GM23338 (cell line): ENCODE results near the gene GCHFR. TPM values are rescaled to one million over a fixed set of nuclear protein-coding genes. Genes with fewer than 3 reads are reported as not detected.

Experiments
- ATAC-seq: fragments of 200-7000 bp; cut with Tn5 transposase; 3 replicates; pipeline ENCODE4 v1.9.1; 2020
- DNase-seq: peaks from one replicate; pipeline ENCODE4 v3.0.0-alpha.2; 2015; ENCODE audit warnings: low spot score
- H2AFZ ChIP-seq: fragments of 200-600 bp; sonication (generic); 2 replicates; pipeline ENCODE4 v1.8.0; 2016; ENCODE audit warnings: antibody characterized with exemption, mild to moderate bottlenecking, moderate library complexity
- H3F3A ChIP-seq: fragments of 200-600 bp; sonication (generic); replicated peaks from 2 replicates; pipeline ENCODE4 v1.8.0; 2017; ENCODE audit warnings: antibody characterized with exemption, mixed run types, low read depth
- H3K27ac ChIP-seq: fragments of 200-600 bp; sonication (generic); 2 replicates; pipeline ENCODE4 v1.6.1; 2016; ENCODE audit warnings: low read depth
- H3K27me3 ChIP-seq: fragments of 200-600 bp; sonication (generic); 2 replicates; pipeline ENCODE4 v1.8.0; 2016; ENCODE audit warnings: mild to moderate bottlenecking, mixed run types, moderate library complexity; ENCODE audit not compliant: insufficient read depth
- H3K36me3 ChIP-seq: fragments of 200-600 bp; sonication (generic); 2 replicates; pipeline ENCODE4 v1.8.0; 2016; ENCODE audit warnings: mild to moderate bottlenecking; ENCODE audit not compliant: insufficient read depth
- H3K4me1 ChIP-seq: fragments of 200-600 bp; sonication (generic); 2 replicates; pipeline ENCODE4 v1.8.0; 2016; ENCODE audit warnings: mild to moderate bottlenecking, moderate library complexity; ENCODE audit not compliant: insufficient read depth
- H3K4me2 ChIP-seq: fragments of 200-600 bp; sonication (generic); 2 replicates; pipeline ENCODE4 v1.7.1; 2017; ENCODE audit warnings: mixed run types
- H3K4me3 ChIP-seq: fragments of 200-600 bp; sonication (generic); 2 replicates; pipeline ENCODE4 v1.6.1; 2016; ENCODE audit warnings: mixed run types
- H3K79me2 ChIP-seq: fragments of 200-600 bp; sonication (generic); replicated peaks from 2 replicates; pipeline ENCODE4 v1.8.0; 2017; ENCODE audit warnings: mild to moderate bottlenecking; ENCODE audit not compliant: insufficient read depth
- H3K9me2 ChIP-seq: fragments of 200-600 bp; sonication (generic); 2 replicates; pipeline ENCODE4 v1.8.0; 2017; ENCODE audit not compliant: insufficient read depth
- H4K20me1 ChIP-seq: fragments of 200-600 bp; sonication (generic); replicated peaks from 2 replicates; pipeline ENCODE4 v1.8.0; 2017; ENCODE audit warnings: mild to moderate bottlenecking; ENCODE audit not compliant: insufficient read depth
- H3K27ac Mint-ChIP-seq: 2 replicates; pipeline ENCODE4 v1.8.0; 2020; ENCODE audit warnings: inconsistent platforms, mild to moderate bottlenecking, moderate library complexity, mixed read lengths
- H3K27me3 Mint-ChIP-seq: 3 replicates; pipeline ENCODE4 v1.8.0; 2022; ENCODE audit warnings: low read depth, mild to moderate bottlenecking, moderate library complexity, mixed read lengths, inconsistent platforms; ENCODE audit not compliant: insufficient read depth, poor library complexity
- H3K36me3 Mint-ChIP-seq: 3 replicates; pipeline ENCODE4 v1.8.0; 2021; ENCODE audit warnings: low read depth, mild to moderate bottlenecking, inconsistent platforms, moderate library complexity, mixed read lengths
- H3K4me1 Mint-ChIP-seq: 3 replicates; pipeline ENCODE4 v1.8.0; 2020; ENCODE audit warnings: mild to moderate bottlenecking, inconsistent platforms, mixed read lengths
- H3K4me3 Mint-ChIP-seq: 3 replicates; pipeline ENCODE4 v1.8.0; 2021; ENCODE audit warnings: moderate library complexity, mild to moderate bottlenecking, inconsistent platforms, mixed read lengths
- H3K9me3 Mint-ChIP-seq: 3 replicates; pipeline ENCODE4 v1.8.0; 2020; ENCODE audit warnings: moderate library complexity, mild to moderate bottlenecking, inconsistent platforms, mixed read lengths
- CREB1 ChIP-seq: fragments of 250-450 bp; sonication (Bioruptor Pico); IDR thresholded peaks from 2 replicates; pipeline ENCODE4 v1.5.0; 2020; ENCODE audit warnings: low read depth, mild to moderate bottlenecking, moderate library complexity
- EZH2phosphoT487 ChIP-seq: fragments of 200-600 bp; sonication (generic); IDR thresholded peaks from one replicate; pipeline ENCODE4 v1.8.1; 2018; ENCODE audit warnings: antibody characterized with exemption; ENCODE audit not compliant: unreplicated experiment
- STAT1 ChIP-seq: IDR thresholded peaks from one replicate; pipeline ENCODE4 v1.6.1; 2016; ENCODE audit warnings: antibody characterized with exemption; ENCODE audit not compliant: unreplicated experiment
- ZNF331 ChIP-seq: fragments of 250-450 bp; sonication (Bioruptor Pico); IDR thresholded peaks from 2 replicates; pipeline ENCODE4 v1.5.0; 2020; ENCODE audit warnings: low read depth, mild to moderate bottlenecking, moderate library complexity
- polyA plus RNA-seq: library from polyadenylated mRNA; unstranded; fragments of >200 nt; fragmentation: Nextera tagmentation; extraction: Ambion mirVana; gene quantifications from 2 replicates; pipeline ENCODE4 v1.2.1, GENCODE V29; 2016
- total RNA-seq: library from RNA; depleted of rRNA; stranded (reverse); fragments of >200 nt; shearing (Covaris generic); gene quantifications from 2 replicates; pipeline ENCODE4 v1.2.3, GENCODE V29; 2014
- TF ChIP-seq, protein P1 (sequence below): IDR thresholded peaks from one replicate; pipeline ENCODE4 v1.6.1; 2018; ENCODE audit warnings: antibody characterized with exemption; ENCODE audit not compliant: unreplicated experiment
- TF ChIP-seq, protein P2 (sequence below): fragments of 250-450 bp; sonication (Bioruptor Pico); IDR thresholded peaks from 2 replicates; pipeline ENCODE4 v1.5.0; 2020; ENCODE audit warnings: mild to moderate bottlenecking, moderate library complexity

GCHFR gene
- total and polyA plus RNA-seq, 2 experiments from 2014 or later: 38.9 to 44.2 TPM

DNA sequence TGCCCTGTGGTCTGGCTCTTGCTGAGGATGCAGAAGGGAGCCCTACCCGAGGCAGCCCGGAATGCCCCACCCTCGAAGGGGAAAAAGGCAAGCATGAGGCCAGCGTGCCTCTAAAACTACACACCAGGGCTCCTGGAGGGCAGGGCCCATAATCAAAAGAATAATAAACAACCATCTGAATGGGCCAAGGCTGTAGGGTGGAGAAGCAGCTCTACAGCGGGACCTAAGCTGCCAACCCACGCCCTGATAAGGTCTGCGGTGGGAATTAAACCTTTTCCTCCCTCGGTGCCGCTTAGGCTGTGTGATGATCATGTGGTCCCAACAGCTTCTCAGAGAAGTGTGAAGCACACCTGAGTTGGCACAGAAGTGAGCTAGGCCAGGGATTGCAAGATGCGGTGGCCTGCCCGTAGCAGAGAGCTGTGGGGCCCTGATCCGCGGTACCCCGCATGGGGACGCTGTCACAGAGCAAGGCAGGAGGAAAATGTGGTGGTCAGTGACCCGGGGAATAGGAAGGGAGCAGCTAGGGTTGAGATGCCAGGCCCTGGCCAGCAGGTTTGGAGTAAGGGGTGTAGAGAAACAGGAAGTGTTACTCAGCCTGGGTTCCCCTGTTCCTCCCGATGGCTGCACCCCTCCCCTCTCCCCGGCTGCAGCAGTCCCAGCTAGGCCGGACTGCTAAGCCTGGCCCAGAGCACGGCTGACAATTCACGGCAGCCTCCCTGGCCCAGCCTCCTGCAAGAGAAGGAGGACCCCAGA lies 4.8 kb downstream of the GCHFR start:
- Mint-ChIP-seq H3K9me3 (no peaks in the 10 kb centered on the region), H3K4me3 (no peak overlapping the region; the same call in 2 of the 3 replicates)
- TF ChIP-seq STAT1 (no peak), EZH2phosphoT487 (no peak), ZNF331 (CRISPR knock-in tag) (no peak), CREB1 (no peak)
- TF ChIP-seq, protein P1, sequence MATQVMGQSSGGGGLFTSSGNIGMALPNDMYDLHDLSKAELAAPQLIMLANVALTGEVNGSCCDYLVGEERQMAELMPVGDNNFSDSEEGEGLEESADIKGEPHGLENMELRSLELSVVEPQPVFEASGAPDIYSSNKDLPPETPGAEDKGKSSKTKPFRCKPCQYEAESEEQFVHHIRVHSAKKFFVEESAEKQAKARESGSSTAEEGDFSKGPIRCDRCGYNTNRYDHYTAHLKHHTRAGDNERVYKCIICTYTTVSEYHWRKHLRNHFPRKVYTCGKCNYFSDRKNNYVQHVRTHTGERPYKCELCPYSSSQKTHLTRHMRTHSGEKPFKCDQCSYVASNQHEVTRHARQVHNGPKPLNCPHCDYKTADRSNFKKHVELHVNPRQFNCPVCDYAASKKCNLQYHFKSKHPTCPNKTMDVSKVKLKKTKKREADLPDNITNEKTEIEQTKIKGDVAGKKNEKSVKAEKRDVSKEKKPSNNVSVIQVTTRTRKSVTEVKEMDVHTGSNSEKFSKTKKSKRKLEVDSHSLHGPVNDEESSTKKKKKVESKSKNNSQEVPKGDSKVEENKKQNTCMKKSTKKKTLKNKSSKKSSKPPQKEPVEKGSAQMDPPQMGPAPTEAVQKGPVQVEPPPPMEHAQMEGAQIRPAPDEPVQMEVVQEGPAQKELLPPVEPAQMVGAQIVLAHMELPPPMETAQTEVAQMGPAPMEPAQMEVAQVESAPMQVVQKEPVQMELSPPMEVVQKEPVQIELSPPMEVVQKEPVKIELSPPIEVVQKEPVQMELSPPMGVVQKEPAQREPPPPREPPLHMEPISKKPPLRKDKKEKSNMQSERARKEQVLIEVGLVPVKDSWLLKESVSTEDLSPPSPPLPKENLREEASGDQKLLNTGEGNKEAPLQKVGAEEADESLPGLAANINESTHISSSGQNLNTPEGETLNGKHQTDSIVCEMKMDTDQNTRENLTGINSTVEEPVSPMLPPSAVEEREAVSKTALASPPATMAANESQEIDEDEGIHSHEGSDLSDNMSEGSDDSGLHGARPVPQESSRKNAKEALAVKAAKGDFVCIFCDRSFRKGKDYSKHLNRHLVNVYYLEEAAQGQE: no peak
- TF ChIP-seq, protein P2, sequence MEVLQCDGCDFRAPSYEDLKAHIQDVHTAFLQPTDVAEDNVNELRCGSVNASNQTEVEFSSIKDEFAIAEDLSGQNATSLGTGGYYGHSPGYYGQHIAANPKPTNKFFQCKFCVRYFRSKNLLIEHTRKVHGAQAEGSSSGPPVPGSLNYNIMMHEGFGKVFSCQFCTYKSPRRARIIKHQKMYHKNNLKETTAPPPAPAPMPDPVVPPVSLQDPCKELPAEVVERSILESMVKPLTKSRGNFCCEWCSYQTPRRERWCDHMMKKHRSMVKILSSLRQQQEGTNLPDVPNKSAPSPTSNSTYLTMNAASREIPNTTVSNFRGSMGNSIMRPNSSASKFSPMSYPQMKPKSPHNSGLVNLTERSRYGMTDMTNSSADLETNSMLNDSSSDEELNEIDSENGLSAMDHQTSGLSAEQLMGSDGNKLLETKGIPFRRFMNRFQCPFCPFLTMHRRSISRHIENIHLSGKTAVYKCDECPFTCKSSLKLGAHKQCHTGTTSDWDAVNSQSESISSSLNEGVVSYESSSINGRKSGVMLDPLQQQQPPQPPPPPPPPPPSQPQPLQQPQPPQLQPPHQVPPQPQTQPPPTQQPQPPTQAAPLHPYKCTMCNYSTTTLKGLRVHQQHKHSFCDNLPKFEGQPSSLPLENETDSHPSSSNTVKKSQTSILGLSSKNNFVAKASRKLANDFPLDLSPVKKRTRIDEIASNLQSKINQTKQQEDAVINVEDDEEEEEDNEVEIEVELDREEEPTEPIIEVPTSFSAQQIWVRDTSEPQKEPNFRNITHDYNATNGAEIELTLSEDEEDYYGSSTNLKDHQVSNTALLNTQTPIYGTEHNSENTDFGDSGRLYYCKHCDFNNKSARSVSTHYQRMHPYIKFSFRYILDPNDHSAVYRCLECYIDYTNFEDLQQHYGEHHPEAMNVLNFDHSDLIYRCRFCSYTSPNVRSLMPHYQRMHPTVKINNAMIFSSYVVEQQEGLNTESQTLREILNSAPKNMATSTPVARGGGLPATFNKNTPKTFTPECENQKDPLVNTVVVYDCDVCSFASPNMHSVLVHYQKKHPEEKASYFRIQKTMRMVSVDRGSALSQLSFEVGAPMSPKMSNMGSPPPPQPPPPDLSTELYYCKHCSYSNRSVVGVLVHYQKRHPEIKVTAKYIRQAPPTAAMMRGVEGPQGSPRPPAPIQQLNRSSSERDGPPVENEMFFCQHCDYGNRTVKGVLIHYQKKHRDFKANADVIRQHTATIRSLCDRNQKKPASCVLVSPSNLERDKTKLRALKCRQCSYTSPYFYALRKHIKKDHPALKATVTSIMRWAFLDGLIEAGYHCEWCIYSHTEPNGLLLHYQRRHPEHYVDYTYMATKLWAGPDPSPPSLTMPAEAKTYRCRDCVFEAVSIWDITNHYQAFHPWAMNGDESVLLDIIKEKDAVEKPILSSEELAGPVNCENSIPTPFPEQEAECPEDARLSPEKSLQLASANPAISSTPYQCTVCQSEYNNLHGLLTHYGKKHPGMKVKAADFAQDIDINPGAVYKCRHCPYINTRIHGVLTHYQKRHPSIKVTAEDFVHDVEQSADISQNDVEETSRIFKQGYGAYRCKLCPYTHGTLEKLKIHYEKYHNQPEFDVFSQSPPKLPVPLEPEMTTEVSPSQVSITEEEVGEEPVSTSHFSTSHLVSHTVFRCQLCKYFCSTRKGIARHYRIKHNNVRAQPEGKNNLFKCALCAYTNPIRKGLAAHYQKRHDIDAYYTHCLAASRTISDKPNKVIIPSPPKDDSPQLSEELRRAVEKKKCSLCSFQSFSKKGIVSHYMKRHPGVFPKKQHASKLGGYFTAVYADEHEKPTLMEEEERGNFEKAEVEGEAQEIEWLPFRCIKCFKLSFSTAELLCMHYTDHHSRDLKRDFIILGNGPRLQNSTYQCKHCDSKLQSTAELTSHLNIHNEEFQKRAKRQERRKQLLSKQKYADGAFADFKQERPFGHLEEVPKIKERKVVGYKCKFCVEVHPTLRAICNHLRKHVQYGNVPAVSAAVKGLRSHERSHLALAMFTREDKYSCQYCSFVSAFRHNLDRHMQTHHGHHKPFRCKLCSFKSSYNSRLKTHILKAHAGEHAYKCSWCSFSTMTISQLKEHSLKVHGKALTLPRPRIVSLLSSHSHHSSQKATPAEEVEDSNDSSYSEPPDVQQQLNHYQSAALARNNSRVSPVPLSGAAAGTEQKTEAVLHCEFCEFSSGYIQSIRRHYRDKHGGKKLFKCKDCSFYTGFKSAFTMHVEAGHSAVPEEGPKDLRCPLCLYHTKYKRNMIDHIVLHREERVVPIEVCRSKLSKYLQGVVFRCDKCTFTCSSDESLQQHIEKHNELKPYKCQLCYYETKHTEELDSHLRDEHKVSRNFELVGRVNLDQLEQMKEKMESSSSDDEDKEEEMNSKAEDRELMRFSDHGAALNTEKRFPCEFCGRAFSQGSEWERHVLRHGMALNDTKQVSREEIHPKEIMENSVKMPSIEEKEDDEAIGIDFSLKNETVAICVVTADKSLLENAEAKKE: no peak

More for the DNA sequence above, 4.8 kb downstream of the GCHFR start:
- Histone ChIP-seq H3K9me2 (no peaks in the 10 kb centered on the region), H2AFZ (no peak overlapping the region), H3K36me3 (no peaks in the 10 kb centered on the region), H3K4me2 (no peak overlapping the region), H3F3A (peaks cover 11% of the 10 kb centered on the region), H3K4me3 (no peak overlapping the region), H3K27me3 (no peaks in the 10 kb centered on the region), H3K79me2 (no peaks in the 10 kb centered on the region), H4K20me1 (no peaks in the 10 kb centered on the region), H3K27ac (no peak overlapping the region), H3K4me1 (peaks cover 15% of the 10 kb centered on the region)
- ATAC-seq (no peak), DNase-seq (no peak)
- no peaks in the 10 kb centered on the region for H3K36me3 Mint-ChIP-seq
- H3K27ac Mint-ChIP-seq: no peak overlapping the region
- H3K4me1 Mint-ChIP-seq: peaks cover 39% of the 10 kb centered on the region
- H3K27me3 Mint-ChIP-seq: peaks cover 18% of the 10 kb centered on the region
